Amniotic stem cell (primary cell): ENCODE measurements around the gene P4HA1.
A peak's percentile ranks its signal among the peaks of the same experiment; 100 is the strongest.
"Not testable (repeated sequence)": the region's sequence is repeated elsewhere in the genome, so short reads cannot be mapped to it uniquely, and the experiment has no call there.

Experiments
- DNase-seq: peaks from one replicate; lab custom pipeline; 2025; lab: John Stamatoyannopoulos, UW

P4HA1 gene

DNA sequence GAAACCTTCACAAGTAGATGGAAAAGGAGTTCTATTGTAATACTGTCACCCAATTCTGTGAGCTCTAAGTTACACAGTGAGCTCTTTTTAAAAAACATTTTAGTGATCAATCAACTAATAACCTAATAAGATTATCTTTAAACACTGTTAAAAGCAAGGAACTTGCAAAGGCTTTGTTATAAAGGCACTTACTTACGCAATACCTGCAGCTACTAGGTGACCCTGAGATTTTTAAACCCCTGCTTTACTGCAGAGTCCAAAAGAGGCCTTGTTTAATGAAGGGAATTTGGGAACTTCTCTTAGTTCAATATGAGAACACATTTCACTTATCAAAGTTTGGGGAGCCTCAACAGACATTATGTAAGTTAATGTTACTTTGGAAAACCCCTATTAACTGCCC is 53.3 kb downstream of the P4HA1 start:
- no peak for DNase-seq

DNA sequence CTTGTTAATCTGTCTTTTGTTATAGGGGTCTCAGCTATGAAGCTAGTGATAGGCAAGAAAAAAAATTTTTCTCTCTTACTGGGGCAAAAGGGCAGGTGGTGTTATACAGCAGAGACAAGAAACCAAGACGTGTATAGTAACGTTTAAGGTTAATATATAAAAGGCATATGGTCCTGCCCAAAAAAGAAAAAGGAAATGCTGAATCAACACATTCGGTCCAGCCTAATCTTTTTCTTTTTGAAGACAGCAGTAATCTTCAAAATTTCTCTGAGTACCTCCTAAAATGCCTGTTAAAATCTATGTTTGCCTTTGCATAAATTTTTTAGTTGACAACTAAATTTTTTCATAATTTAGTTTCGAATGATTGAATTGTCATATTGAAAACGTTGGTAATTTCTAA is 54.5 kb downstream of the P4HA1 start:
- DNase-seq: no peak

DNA sequence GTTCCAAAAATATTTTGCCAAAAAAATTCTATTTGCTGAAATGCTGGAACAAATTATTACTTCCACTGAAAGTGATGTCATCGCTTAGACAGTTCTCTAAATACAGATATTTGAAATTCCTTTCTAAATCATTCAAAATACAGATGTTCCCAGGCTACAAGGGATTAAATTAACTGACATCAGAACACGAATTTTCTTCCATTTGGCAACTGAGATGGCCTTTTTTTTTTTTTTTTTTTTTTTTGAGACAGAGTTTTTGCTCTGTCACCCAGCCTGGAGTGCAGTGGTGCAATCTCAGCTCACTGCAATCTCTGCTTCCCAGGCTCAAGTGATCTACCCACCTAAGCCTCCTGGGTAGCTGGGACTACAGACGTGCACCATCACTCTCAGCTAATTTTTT is 57.0 kb downstream of the P4HA1 start:
- DNase-seq: peak; percentile 59

DNA sequence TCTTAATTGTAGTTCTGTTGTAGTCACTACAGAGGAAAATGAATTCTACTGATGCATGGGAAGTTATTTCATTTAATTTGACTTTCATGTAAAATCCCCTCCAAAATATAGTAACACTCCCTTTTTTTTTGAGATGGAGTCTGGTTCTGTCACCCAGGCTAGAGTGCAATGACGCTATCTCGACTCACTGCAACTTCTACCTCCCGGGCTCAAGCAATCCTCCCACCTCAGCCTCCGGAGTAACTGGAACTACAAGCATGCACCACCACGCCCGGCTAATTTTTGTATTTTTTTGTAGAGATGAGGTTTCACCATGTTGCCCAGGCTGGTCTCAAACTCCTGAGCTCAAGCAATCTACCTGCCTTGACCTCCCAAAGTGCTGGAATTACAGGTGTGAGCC is 60.4 kb downstream of the P4HA1 start:
- DNase-seq: not testable (repeated sequence)

DNA sequence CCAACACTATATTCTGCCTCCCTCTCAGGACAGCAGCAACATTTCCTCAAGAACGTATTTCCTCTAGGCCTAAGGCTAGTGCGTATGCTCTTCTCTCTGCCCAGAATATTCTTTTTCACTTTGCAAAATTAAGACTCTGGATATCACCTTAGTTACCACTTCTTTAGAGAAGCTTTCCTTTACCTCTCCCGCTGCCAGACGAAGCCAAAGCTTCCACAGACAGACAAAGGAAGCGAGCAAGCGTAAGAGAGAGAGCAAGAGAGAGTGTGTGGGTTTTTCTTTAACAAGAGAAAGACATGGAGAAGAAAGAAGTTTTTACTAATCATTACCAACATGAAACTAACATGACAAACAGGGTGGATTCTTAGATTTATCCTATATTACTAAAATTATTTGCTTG is 64.1 kb downstream of the P4HA1 start:
- DNase-seq: no peak

DNA sequence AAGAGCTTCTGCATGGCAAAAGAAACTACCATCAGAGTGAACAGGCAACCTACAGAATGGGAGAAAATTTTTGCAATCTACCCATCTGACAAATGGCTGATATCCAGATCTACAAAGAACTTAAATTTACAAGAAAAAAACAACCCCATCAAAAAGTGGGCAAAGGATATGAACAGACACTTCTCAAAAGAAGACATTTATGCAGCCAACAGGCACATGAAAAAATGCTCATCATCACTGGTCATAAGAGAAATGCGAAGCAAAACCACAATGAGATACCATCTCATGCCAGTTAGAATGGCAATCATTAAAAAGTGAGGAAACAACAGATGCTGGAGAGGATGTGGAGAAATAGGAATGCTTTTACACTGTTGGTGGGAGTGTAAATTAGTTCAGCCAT is 70.0 kb downstream of the P4HA1 start:
- DNase-seq: not testable (repeated sequence)

DNA sequence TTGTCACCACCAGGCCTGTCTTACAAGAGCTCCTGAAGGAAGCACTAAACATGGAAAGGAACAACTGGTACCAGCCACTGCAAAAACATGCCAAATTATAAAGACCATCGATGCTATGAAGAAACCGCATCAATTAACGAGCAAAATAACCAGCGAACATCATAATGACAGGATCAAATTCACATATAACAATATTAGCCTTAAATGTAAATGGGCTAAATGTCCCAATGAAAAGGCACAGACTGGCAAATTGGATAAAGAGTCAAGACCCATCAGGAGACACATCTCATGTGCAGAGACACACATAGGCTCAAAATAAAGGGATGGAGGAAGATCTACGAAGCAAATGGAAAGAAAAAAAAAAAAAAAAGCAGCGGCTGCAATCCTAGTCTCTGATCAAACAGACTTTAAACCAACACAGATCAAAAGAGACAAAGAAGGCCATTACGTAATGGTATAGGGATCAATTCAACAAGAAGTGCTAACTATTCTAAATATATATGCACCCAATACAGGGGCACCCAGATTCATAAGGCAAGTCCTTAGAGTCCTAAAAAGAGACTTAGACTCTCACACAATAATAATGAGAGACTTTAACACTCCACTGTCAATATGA is 73.1 kb downstream of the P4HA1 start:
- not testable (repeated sequence) for DNase-seq

DNA sequence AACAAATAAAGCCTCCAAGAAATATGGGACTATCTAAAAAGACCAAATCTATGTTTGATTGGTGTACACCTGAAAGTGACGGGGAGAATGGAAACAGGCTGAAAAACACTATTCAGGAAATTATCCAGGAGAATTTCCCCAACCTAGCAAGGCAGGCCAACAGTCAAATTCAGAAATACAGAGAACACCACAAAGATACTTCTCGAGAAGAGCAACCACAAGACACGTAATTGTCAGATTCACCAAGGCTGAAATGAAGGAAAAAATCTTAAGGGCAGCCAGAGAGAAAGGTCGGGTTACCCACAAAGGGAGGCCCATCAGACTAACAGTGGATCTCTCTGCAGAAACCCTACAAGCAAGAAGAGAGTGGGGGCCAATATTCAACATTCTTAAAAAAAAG is 73.7 kb downstream of the P4HA1 start:
- not testable (repeated sequence) for DNase-seq

DNA sequence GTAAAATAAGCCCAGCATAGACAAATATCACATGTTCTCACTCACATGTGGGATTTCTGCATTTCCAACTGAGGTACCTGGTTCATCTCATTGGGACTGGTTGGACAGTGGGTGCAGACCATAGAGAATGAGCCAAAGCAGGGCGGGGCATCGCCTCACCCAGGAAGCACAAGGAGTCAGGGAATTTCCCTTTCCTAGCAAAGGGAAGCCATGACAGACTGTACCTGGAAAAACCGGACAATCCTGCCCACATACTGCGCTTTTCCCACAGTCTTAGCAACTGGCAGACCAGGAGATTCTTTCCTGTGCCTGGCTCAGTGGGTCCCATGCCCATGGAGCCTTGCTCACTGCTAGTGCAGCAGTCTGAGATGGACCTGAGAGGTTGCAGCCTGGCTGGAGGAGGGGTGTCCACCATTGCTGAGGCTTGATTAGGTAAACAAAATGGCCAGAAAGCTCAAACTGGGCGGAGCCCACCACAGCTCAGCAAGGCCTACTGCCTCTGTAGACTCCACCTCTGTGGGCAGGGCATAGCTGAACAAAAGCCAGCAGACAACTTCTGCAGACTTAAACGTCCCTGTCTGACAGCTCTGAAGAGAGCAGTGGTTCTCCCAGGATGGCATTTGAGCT is 75.0 kb downstream of the P4HA1 start:
- DNase-seq: not testable (repeated sequence)

DNA sequence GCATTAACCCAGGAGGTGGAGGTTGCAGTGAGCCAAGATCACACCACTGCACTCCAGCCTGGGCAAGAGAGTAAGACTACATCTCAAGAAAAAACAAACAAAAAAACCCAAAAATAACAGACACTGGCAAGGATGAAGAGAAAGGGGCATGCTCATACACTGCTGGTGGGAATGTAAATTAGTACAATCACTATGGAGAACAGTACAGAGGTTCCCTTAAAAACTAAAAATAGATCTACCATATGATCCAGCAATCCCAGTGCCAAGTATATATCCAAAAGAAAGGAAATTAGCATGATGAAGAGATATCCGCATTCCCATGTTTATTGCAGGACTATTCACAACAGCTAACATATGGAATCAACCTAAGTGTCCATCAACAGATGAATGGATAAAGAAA is 75.6 kb downstream of the P4HA1 start:
- DNase-seq: no peak

DNA sequence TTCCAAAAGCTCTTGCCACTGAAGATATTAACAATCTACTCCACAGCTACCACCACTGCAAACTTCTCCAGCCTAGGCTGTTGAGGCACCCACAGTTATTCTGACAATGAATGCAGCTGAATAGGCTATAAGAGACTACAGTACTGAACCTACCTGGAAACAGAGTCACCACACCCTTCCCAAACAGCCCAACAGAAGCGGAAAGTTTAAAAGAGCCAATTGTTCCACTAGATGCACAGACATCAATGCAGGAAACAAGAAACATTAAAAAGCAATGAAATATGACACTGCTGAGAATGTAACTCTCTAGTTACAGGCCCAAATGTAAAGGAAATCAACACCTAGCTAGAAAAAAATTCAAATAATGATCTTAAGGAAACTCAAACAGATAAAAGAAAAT is 77.6 kb downstream of the P4HA1 start:
- DNase-seq: no peak

DNA sequence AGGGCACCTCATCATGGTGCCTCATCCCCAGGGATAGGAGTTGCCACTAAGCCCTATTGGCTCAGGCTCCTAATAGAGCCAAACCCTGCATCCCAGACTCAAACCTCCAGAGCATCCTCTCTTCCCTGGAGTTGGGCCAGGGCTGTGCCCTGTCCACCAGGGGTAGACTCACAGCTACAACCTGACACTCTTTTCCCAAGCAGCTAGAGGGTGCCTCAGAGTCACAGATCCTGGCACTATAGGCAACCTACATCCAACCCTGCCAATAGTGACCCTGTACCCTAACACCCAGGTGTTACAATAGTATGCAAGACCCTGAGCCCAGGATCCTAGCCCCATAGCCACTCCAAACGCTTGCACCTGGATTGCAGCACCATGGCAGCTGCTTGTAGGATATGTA is 78.0 kb downstream of the P4HA1 start:
- DNase-seq: no peak

DNA sequence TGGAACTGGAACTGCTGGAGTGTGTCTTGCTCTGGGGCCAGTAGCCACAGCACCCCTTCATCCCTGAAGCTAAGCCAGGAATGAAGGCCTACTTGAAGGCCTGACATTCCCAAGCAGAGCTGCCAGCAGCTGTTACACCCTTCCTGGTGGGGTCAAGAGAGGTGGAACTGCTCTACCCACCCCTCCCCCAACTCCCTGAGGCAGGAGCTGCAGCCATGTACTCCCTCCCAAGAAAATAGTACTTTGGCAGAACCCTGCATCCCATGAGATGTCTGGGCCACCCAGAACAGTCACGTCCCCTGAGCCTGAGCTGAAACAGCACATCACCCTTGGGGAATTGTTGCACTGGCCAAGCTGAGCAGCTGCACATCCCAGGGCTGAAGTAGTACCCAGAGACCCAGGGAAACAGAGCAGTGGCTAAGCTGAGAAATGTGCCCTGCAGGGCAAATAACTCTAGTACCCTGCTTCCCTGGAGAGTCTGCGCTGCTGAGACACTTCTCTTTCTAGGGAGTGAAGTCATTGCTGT is 78.6 kb downstream of the P4HA1 start:
- DNase-seq: no peak

DNA sequence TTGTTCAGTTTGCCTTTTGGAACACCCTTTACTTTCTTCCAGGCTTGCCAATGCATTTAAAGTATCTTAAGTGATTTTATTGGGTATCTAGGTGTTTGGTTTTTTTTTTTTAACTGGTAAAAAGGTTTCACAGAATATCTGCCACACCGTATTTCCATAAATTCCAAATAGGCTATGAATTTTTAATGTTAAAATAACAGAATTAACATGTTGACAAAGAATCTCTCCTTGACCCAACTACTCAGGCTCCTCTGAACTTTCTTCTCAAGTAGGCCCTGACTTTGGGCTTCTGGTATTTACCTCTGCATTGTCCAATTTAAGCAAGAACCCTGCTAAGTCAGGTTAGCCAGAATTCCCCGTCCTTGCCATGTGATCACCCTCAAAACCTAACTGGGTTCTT is 80.9 kb downstream of the P4HA1 start:
- DNase-seq: no peak

DNA sequence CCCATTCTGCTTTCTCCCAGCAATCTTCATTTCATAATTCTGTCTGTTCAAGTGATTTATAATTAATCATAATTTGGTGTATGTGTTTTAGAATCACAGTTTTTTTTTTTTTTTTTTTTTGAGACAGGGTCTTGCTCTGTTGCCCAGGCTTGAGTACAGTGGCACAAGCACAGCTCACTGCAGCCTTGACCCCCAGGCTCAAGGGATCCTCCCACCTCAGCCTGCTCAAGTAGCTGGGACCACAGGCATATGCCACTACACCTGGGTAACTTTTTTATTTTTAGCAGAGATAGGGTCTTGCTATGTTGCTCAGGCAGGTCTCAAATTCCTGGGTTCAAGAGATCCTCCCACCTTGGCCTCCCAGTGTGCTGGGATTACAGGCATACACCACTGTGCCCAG is 92.8 kb downstream of the P4HA1 start:
- DNase-seq: no peak

DNA sequence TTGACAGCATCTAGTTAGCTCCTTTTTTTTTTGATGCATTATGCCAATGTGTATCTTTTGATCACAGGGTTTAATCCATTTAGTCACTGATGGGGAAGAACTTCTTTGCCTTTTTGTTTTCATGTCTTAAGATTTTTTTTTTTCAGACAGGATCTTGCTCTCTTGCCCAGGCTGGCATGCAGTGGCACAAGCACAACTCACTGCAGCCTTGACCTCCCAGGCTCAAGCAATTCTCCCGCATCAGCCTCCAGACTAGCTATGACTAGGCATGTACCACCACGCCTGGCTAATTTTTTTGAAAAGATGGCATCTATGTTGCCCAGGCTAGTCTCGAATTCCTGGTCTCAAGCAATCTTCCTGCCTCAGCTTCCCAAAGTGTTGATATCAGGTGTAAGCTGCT is 95.7 kb downstream of the P4HA1 start:
- DNase-seq: no peak

DNA sequence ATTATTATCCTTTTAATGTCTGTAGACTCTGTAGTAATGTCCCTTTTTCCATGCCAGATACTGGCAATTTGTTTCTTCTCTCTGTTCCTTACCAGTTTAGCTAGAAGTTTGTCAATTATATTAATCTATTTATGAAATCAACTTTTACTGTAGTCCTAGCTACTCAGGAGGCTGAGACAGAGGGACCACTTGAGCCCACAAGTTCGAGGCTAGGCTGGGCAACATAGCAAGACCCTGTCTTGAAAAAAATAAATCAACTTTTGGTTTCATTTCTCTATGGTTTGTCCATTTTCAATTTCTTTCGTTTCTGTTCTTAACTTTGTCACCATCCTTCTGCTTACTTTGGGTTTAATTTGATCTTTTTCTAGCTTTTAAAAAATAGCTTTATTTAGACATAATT is 99.6 kb downstream of the P4HA1 start:
- no peak for DNase-seq

DNA sequence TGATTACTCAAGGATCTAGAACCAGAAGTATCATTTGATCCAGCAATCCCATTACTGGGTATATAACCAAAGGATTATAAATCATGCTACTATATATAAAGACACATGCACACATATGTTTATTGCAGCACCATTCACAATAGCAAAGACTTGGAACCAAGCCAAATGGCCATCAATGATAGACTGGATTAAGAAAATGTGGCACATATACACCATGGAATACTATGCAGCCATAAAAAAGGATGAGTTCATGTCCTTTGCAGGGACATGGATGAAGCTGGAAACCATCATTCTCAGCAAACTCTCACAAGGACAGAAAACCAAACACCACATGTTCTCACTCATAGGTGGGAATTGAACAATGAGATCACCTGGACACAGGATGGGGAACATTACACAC is 101.2 kb downstream of the P4HA1 start:
- DNase-seq: not testable (repeated sequence)

DNA sequence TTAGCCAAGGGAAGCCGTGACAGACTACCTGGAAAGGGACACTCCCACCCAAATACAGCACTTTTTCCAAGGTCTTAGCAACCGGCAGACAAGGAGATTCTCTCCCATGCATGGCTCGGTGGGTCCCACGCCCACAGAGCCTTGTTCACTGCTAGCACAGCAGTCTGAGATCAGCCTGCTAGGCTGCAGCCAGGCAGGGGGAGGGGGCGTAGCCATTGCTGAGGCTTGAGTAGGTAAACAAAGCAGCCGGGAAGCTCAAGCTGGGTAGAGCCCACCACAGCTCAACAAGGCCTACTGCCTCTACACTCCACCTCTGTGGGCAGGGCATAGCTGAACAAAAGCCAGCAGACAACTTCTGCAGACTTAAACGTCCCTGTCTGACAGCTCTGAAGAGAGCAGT is 106.9 kb downstream of the P4HA1 start:
- not testable (repeated sequence) for DNase-seq

DNA sequence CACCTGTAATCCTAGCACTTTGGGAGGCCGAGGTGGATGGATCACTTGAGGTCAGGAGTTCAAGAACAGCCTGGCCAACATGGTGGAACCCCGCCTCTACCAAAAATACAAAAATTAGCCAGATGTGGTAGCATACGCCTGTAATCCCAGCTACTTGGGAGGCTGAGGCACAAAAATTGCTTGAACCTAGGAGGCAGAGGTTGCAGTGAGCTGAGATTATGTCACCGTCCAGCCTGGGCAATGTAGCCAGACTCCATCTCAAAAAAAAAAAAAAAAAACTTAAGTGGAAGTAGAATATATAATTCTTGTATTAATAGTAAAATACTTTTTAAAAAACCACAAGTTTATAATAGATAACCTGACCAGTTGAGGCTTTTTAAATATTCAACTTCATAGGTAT is 112.0 kb downstream of the P4HA1 start:
- DNase-seq: not testable (repeated sequence)

DNA sequence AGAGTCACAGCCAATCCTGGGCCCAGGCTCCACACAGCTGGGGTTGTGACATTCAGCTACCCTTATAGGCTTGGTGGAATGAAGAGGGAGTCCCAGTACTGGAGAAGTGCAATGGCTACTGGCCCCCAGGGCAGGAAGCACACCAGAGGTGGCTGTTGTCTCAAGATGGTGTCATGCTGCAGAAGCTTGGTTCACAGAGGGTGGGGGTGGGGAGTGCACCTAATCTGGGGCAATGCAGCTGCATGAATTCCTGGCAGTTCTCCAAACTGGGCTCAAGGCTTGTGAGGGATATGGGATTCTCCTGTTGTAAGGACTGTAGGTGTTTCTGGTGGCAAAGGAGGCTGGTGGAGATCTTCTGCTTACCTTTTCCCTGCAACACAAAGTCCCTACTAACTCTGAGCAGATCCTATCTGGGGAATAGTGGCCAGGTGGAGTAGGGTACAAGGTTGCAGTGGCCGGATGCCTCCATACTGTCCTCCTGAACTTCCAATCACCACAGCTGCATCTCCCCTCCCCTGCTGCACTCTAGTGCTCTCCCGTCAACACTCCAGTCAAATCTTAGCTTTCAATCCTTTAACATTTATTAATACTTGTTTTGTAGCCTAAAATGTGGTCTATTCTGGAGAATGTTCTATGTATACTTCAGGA is 114.7 kb downstream of the P4HA1 start:
- no peak for DNase-seq

DNA sequence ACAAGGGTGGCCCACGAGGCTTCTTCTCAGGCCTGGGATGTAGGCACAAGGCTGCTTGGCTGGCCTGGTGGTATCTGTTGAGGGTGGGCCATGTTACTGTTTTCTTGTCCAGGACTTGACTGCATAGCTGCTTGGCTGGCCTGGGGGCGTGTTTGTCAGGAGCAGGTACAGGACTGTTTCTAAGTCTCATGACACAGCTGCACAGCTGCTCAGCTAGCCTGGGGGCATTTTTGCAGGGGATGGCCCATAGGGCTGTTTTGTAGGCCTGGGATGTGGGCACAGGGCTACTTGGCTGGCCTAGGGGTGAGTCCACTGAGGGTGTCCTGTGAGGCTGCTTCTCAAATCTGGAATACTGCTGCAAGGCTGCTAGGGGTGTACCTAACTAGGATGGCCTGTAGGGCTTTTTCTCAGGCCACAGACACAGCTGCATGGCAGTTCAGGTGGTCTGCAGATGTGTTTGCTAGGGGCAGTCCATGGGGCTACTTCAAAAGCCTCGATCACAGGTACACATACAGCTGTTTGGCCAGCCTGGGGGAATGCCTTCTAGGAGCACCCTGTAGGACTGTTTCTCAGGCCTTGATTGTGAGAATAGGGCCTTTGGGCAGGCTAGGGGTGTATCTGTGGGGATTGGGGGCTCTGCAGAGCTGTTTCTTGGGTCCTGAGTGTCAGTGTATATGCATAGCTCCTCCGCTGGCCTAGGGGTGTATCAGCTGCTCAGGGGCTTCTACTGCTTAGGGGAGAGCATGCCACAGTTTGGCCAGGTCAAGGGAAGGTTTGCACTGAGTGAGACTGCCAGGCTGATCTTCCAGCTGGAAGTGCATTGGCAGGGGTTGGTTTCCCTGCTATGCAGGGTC is 115.4 kb downstream of the P4HA1 start:
- DNase-seq: no peak

DNA sequence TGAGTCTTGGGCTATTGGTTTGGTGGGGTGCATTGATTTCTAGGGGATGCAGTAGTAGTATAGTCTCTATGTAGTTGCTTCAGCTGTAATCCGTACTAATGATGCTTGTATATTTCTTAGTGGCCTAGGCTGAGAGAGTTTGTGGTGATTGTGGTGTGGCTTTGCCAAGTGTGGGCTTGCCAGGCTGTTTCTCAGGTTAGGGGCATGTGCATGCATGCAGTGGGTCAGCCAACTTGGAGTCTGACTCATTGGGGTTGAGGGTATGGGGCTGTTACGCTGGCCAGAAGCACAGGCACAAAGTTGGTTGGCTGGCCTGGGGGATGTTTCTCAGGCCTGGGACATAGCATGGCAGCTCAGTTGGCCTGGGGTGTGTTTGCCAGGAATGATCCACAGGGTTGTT is 116.3 kb downstream of the P4HA1 start:
- DNase-seq: no peak
